Keratinocyte (primary cell): ENCODE measurements around the gene SASH1. TPM values are rescaled to one million over a fixed set of nuclear protein-coding genes. Genes with fewer than 3 reads are reported as not detected.

Source experiments
- DNase-seq: peaks from one replicate; pipeline ENCODE4 v3.0.0-alpha.2; 2011; ENCODE audit warnings: low read depth, missing footprints, low spot score
- FAIRE-seq: peaks from 2 replicates; lab custom pipeline; 2011; peaks lifted over from hg19 to GRCh38; lab: Jason Lieb, UNC
- H2AFZ ChIP-seq: 2 replicates; pipeline ENCODE4 v1.6.0; 2012; ENCODE audit warnings: low read length, control low read depth, inconsistent platforms; ENCODE audit not compliant: control insufficient read depth
- H3K27ac ChIP-seq: 2 replicates; pipeline ENCODE4 v1.5.1; 2011; ENCODE audit warnings: low read length; ENCODE audit not compliant: control insufficient read depth, insufficient read depth
- H3K27me3 ChIP-seq: 3 replicates; pipeline ENCODE4 v1.6.0; 2011; ENCODE audit warnings: low read length; ENCODE audit not compliant: control insufficient read depth, insufficient read depth; ENCODE audit errors: extremely low read depth
- H3K36me3 ChIP-seq, 2 experiments: 2 replicates in 1 of 2; 3 replicates in 1 of 2; pipeline ENCODE4 v1.5.1; 2011; ENCODE audit warnings: low read length in 2 of 2, mild to moderate bottlenecking in 1 of 2; ENCODE audit not compliant: control insufficient read depth in 2 of 2, insufficient read depth in 2 of 2; ENCODE audit errors: extremely low read depth in 1 of 2
- H3K4me1 ChIP-seq: 3 replicates; pipeline ENCODE4 v1.5.1; 2011; ENCODE audit warnings: low read length; ENCODE audit not compliant: control insufficient read depth, insufficient read depth; ENCODE audit errors: extremely low read depth
- H3K4me2 ChIP-seq: 3 replicates; pipeline ENCODE4 v1.6.0; 2011; ENCODE audit warnings: low read depth, low read length; ENCODE audit not compliant: control insufficient read depth, insufficient read depth; ENCODE audit errors: extremely low read depth
- H3K4me3 ChIP-seq, 3 experiments: fragments of 200-600 bp in 1 of 3; sonication (generic) in 1 of 3; 2 replicates in 2 of 3; 3 replicates in 1 of 3; pipeline ENCODE4 v1.5.1; 2011 to 2016; ENCODE audit warnings: low read length in 3 of 3, mild to moderate bottlenecking in 3 of 3, control low read depth in 2 of 3, inconsistent platforms in 1 of 3, low read depth in 1 of 3, mixed read lengths in 1 of 3, mixed run types in 1 of 3, moderate library complexity in 1 of 3; ENCODE audit not compliant: control insufficient read depth in 2 of 3, insufficient read depth in 2 of 3; ENCODE audit errors: extremely low read depth in 1 of 3
- H3K79me2 ChIP-seq: 2 replicates; pipeline ENCODE4 v1.6.0; 2012; ENCODE audit warnings: low read length; ENCODE audit not compliant: control insufficient read depth, insufficient read depth
- H3K9ac ChIP-seq: 3 replicates; pipeline ENCODE4 v1.6.0; 2011; ENCODE audit warnings: low read length; ENCODE audit not compliant: control insufficient read depth, insufficient read depth; ENCODE audit errors: extremely low read depth
- H3K9me1 ChIP-seq: 3 replicates; pipeline ENCODE4 v1.6.0; 2011; ENCODE audit warnings: low read length; ENCODE audit not compliant: control insufficient read depth, insufficient read depth; ENCODE audit errors: extremely low read depth
- H3K9me3 ChIP-seq: 2 replicates; pipeline ENCODE4 v1.5.1; 2012; ENCODE audit warnings: low read depth, low read length; ENCODE audit not compliant: control insufficient read depth
- H4K20me1 ChIP-seq: 3 replicates; pipeline ENCODE4 v1.6.0; 2011; ENCODE audit warnings: low read length; ENCODE audit not compliant: control insufficient read depth, insufficient read depth; ENCODE audit errors: extremely low read depth
- CTCF ChIP-seq, 3 experiments: IDR thresholded peaks in 1 of 3; conservative IDR thresholded peaks in 1 of 3; optimal IDR thresholded peaks in 1 of 3; 2 replicates in 2 of 3; 3 replicates in 1 of 3; pipeline versions ENCODE3 to v1.5.1; 2011; ENCODE audit warnings: low read length in 3 of 3, mild to moderate bottlenecking in 3 of 3, moderate library complexity in 2 of 3, control low read depth in 1 of 3, inconsistent platforms in 1 of 3; ENCODE audit not compliant: insufficient read depth in 2 of 3; ENCODE audit errors: extremely low read depth in 1 of 3
- EZH2 ChIP-seq: IDR thresholded peaks from one replicate; pipeline ENCODE4 v1.6.1; 2012; ENCODE audit warnings: inconsistent platforms, mild to moderate bottlenecking, low read length, moderate library complexity
- dilution Hi-C: fragments of 300-500 bp; cut with MboI; formaldehyde crosslinking; loops from one replicate; pipeline ENCODE4 v1.7.0; 2020; ENCODE audit warnings: low sequenced_read_pairs; ENCODE audit not compliant: extremely low pct_ligation_motif_present
- polyA plus RNA-seq, 5 experiments: library from polyadenylated mRNA; depleted of rRNA in 3 of 5; stranded (reverse) in 3 of 5; stranded (forward) in 1 of 5; unstranded in 1 of 5; fragments of >200 nt; gene quantifications; 1 replicate in 1 of 5; 2 replicates in 3 of 5; 3 replicates in 1 of 5; pipeline versions ENCODE4 v1.2.1 to v1.2.3, GENCODE V29; 2011 to 2012; ENCODE audit warnings: missing spikeins in 2 of 5, low read depth in 1 of 5, low replicate concordance in 1 of 5

SASH1 gene
- polyA plus RNA-seq, 1 donor (not counting 4 experiments of a cell fraction or from before 2014, with no cell fraction given) = 4.4 TPM

DNA sequence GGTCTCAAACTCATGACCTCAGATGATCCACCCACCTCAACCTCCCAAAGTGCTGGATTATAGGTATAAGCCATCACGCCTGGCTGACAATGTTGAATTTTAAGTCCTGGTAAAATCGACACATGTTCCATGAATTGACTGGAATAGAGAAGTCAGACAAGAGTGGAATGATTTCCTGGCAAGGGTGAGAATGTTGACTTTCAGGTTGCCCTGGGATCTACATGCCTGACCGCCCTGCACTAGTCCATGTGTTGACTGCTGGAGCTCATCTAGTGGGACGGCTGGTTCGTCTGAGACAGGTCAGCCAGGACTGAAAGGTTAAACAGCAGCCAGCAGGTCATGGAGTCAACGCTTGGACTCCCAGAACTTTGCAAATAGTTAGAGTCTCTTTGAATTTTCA is 88.8 kb downstream of the SASH1 start:
- no peak for DNase-seq
- Histone ChIP-seq H3K27me3 (no peaks in the 10 kb centered on the region), H3K9me3 (no peaks in the 10 kb centered on the region), H3K79me2 (no peaks in the 10 kb centered on the region), H3K9ac (no peak overlapping the region), H2AFZ (no peak overlapping the region), H3K9me1 (no peaks in the 10 kb centered on the region), H3K27ac (no peak overlapping the region), H3K4me3 (no peak overlapping the region), H3K4me2 (no peak overlapping the region), H4K20me1 (no peaks in the 10 kb centered on the region), H3K36me3 (no peaks in the 10 kb centered on the region), H3K4me1 (peaks cover 7% of the 10 kb centered on the region)
- no peak for FAIRE-seq
- dilution Hi-C loops = no loop called here
- TF ChIP-seq EZH2 (no peak), CTCF (optimal IDR thresholded peaks at IDR 0.05 in 1 of 3, IDR thresholded peaks at IDR 0.05 in 1 of 3, conservative IDR thresholded peaks at IDR 0.05 in 1 of 3; ENCODE audit: extremely low read depth in 1 of 3, insufficient read depth in 2 of 3, low read length in 3 of 3) (no peak)

GRCh38 chr6:148431840-148432239 is 89.2 kb downstream of the SASH1 start:
- no peak for DNase-seq

More at GRCh38 chr6:148431840-148432239, 89.2 kb downstream of the SASH1 start:
- Histone ChIP-seq H4K20me1 (no peaks in the 10 kb centered on the region), H2AFZ (no peak overlapping the region), H3K4me2 (no peak overlapping the region), H3K9ac (no peak overlapping the region), H3K36me3 (no peaks in the 10 kb centered on the region), H3K27me3 (no peaks in the 10 kb centered on the region), H3K4me3 (no peak overlapping the region), H3K79me2 (no peaks in the 10 kb centered on the region), H3K9me1 (no peaks in the 10 kb centered on the region), H3K27ac (no peak overlapping the region), H3K4me1 (peaks cover 7% of the 10 kb centered on the region), H3K9me3 (no peaks in the 10 kb centered on the region)
- dilution Hi-C loops = no loop called here
- TF ChIP-seq CTCF (optimal IDR thresholded peaks at IDR 0.05 in 1 of 3, IDR thresholded peaks at IDR 0.05 in 1 of 3, conservative IDR thresholded peaks at IDR 0.05 in 1 of 3; ENCODE audit: extremely low read depth in 1 of 3, insufficient read depth in 2 of 3, low read length in 3 of 3) = no peak
- FAIRE-seq = no peak
